ENCODE results near the gene RABGAP1L.

The RABGAP1L gene

GRCh38 chr1:174971466-174971865, 812.1 kb downstream of the RABGAP1L start:
- no peaks in the 10 kb centered on the region for H3K4me1 ChIP-seq (ENCODE audit: control insufficient read depth, insufficient read depth, low read length)
- H3K4me3 ChIP-seq (ENCODE audit: low read depth, low read length): no peak overlapping the region
- TF ChIP-seq ZNF175 (tag by site-specific recombination; IDR thresholded peaks at IDR 0.05) (no peak), ZNF132 (tag by site-specific recombination; IDR thresholded peaks at IDR 0.05; ENCODE audit: borderline replicate concordance) (no peak), FEZF1 (tag by site-specific recombination; IDR thresholded peaks at IDR 0.05) (no peak), MYNN (tag by site-specific recombination; IDR thresholded peaks at IDR 0.05; ENCODE audit: borderline replicate concordance) (no peak), ZNF658 (tag by site-specific recombination; IDR thresholded peaks at IDR 0.05) (no peak)
- no peaks in the 10 kb centered on the region for H3K36me3 ChIP-seq (ENCODE audit: control insufficient read depth in 2 of 2, insufficient read depth in 1 of 2, low read length in 2 of 2)
- POLR2A ChIA-PET: no interaction called here
- no peak overlapping the region for H3K27ac ChIP-seq (ENCODE audit: extremely low read depth, low read depth, low read length)
- no peaks in the 10 kb centered on the region for H3K9me3 ChIP-seq (ENCODE audit: control insufficient read depth, insufficient read depth, low read depth, low read length)
- CTCF ChIA-PET: interaction anchor here (1.2 kb wide), 1 partner anchor 15 kb away, joined by 3 read pairs; no protein-coding TSS in a partner anchor

- Histone ChIP-seq H3K36me3 (ENCODE audit: control insufficient read depth in 2 of 2, insufficient read depth in 1 of 2, low read length in 2 of 2) (no peaks in the 10 kb centered on the region), H3K4me3 (ENCODE audit: low read depth, low read length) (no peak overlapping the region), H3K9me3 (ENCODE audit: control insufficient read depth, insufficient read depth, low read depth, low read length) (no peaks in the 10 kb centered on the region), H3K27ac (ENCODE audit: extremely low read depth, low read depth, low read length) (no peak overlapping the region), H3K4me1 (ENCODE audit: control insufficient read depth, insufficient read depth, low read length) (no peaks in the 10 kb centered on the region)
- CTCF ChIA-PET: no interaction called here
- POLR2A ChIA-PET: no interaction called here
- TF ChIP-seq ZNF362 (tag by site-specific recombination; IDR thresholded peaks at IDR 0.05) (no peak), ZNF155 (tag by site-specific recombination; IDR thresholded peaks at IDR 0.05) (no peak), ZNF112 (tag by site-specific recombination; IDR thresholded peaks at IDR 0.05) (no peak), ZBTB8A (tag by site-specific recombination; IDR thresholded peaks at IDR 0.05) (no peak), ZNF596 (tag by site-specific recombination; IDR thresholded peaks at IDR 0.05) (no peak), HIC1 (tag by site-specific recombination; IDR thresholded peaks at IDR 0.05) (no peak), ZNF366 (tag by site-specific recombination; conservative IDR thresholded peaks at IDR 0.05) (no peak), ZFP3 (tag by site-specific recombination; IDR thresholded peaks at IDR 0.05; ENCODE audit: low read depth) (no peak), ELK4 (IDR thresholded peaks at IDR 0.05; ENCODE audit: borderline replicate concordance, low read depth, low read length) (no peak), ZNF266 (tag by site-specific recombination; IDR thresholded peaks at IDR 0.05; ENCODE audit: low read depth) (no peak), ZNF513 (tag by site-specific recombination; IDR thresholded peaks at IDR 0.05) (no peak), SP2 (tag by site-specific recombination; IDR thresholded peaks at IDR 0.05) (no peak), PRDM2 (tag by site-specific recombination; IDR thresholded peaks at IDR 0.05; ENCODE audit: borderline replicate concordance) (no peak), PRDM6 (tag by site-specific recombination; IDR thresholded peaks at IDR 0.05) (no peak), HOXA7 (CRISPR knock-in tag; IDR thresholded peaks at IDR 0.05; ENCODE audit: borderline replicate concordance) (no peak), ZNF48 (tag by site-specific recombination; IDR thresholded peaks at IDR 0.05) (no peak), KLF16 (tag by site-specific recombination; IDR thresholded peaks at IDR 0.05) (no peak)
Measured at GRCh38 chr1:174971902-174972301, 812.6 kb downstream of the RABGAP1L start.

All from HEK293 (cell line).